ENCODE measurements around the gene PCED1A. TPM values are rescaled to one million over a fixed set of nuclear protein-coding genes. Genes with fewer than 3 reads are reported as not detected.
A peak's percentile ranks its signal among the peaks of the same experiment; 100 is the strongest.

The PCED1A gene
- total and polyA plus RNA-seq, 2 of the 13 experiments (the other 11 are each of a cell fraction or from before 2014, with no cell fraction given), result 40.1 to 84.2 TPM

DNA sequence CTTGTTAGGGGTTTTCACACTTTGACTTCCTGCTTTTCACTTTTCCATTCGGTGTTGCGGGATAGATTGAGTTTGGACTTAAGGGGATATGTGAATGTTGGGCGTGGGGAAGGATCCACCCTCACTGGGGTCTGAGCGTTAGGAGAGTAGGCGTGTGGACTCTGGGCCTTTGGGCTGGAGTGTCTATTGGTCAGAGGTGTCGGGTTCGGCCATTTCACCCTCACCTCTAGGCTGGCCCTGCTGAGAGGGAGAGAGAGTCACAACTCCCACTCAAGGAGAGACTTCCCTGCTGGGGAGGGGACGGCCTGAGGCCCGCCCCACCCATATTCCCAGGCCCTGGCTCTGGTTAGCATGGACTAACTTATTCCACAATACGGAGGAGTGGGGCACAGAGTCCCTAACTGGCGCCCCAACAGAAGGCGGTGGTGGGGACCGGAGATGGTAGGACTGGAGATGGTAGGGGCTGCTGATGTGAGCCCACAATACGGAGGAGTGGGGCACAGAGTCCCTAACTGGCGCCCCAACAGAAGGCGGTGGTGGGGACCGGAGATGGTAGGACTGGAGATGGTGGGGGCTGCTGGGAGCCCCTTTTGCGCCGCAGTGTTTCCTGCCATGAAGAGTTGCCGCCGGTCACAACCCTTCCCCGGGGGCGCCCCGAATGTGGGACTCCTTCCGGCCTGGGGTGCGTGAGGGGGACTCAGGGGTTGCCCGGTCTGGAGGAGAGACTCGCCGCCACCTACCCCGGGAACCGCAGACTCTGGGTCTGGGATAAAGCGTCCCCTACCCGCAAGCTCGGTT lies 31.4 kb upstream of the PCED1A start (continued):
- TF ChIP-seq PRDM10 (CRISPR knock-in tag; IDR thresholded peaks at IDR 0.05; ENCODE audit: low read depth) (0 out of 2 replicates have a peak, but pooled peaks have one; percentile 7), ZNF790 (CRISPR knock-in tag; IDR thresholded peaks at IDR 0.05; ENCODE audit: borderline replicate concordance) (peak; percentile 21; the same call in 1 of the 2 replicates), ZBTB38 (CRISPR knock-in tag; IDR thresholded peaks at IDR 0.05) (0 out of 2 replicates have a peak, but pooled peaks have one; percentile 18), ZNF878 (CRISPR knock-in tag; IDR thresholded peaks at IDR 0.05) (0 out of 2 replicates have a peak, but pooled peaks have one; percentile 46), MEIS1 (CRISPR knock-in tag; IDR thresholded peaks at IDR 0.05; ENCODE audit: borderline replicate concordance) (no peak), SRSF1 (optimal IDR thresholded peaks at IDR 0.05; ENCODE audit: low read depth, low read length) (peak; percentile 14), KDM5B (CRISPR knock-in tag; IDR thresholded peaks at IDR 0.05; ENCODE audit: borderline replicate concordance) (no peak), ZIK1 (CRISPR knock-in tag; IDR thresholded peaks at IDR 0.05; ENCODE audit: borderline replicate concordance, low read depth) (0 out of 2 replicates have a peak, but pooled peaks have one; percentile 45), GFI1 (CRISPR knock-in tag; IDR thresholded peaks at IDR 0.05; ENCODE audit: borderline replicate concordance) (0 out of 2 replicates have a peak, but pooled peaks have one; percentile 6), HNF4A (CRISPR knock-in tag; IDR thresholded peaks at IDR 0.05) (peak; percentile 41), NRL (CRISPR knock-in tag; IDR thresholded peaks at IDR 0.05; ENCODE audit: borderline replicate concordance) (peak; percentile 65; the same call in 1 of the 2 replicates), ZNF782 (CRISPR knock-in tag; IDR thresholded peaks at IDR 0.05; ENCODE audit: borderline replicate concordance) (0 out of 2 replicates have a peak, but pooled peaks have one; percentile 64), ZNF709 (CRISPR knock-in tag; IDR thresholded peaks at IDR 0.05) (0 out of 2 replicates have a peak, but pooled peaks have one; percentile 3), ZNF451 (CRISPR knock-in tag; IDR thresholded peaks at IDR 0.05) (peak; percentile 53; the same call in 1 of the 2 replicates), ESRRA (CRISPR knock-in tag; IDR thresholded peaks at IDR 0.05; ENCODE audit: low read depth) (no peak)
- TF ChIP-seq, protein P1, sequence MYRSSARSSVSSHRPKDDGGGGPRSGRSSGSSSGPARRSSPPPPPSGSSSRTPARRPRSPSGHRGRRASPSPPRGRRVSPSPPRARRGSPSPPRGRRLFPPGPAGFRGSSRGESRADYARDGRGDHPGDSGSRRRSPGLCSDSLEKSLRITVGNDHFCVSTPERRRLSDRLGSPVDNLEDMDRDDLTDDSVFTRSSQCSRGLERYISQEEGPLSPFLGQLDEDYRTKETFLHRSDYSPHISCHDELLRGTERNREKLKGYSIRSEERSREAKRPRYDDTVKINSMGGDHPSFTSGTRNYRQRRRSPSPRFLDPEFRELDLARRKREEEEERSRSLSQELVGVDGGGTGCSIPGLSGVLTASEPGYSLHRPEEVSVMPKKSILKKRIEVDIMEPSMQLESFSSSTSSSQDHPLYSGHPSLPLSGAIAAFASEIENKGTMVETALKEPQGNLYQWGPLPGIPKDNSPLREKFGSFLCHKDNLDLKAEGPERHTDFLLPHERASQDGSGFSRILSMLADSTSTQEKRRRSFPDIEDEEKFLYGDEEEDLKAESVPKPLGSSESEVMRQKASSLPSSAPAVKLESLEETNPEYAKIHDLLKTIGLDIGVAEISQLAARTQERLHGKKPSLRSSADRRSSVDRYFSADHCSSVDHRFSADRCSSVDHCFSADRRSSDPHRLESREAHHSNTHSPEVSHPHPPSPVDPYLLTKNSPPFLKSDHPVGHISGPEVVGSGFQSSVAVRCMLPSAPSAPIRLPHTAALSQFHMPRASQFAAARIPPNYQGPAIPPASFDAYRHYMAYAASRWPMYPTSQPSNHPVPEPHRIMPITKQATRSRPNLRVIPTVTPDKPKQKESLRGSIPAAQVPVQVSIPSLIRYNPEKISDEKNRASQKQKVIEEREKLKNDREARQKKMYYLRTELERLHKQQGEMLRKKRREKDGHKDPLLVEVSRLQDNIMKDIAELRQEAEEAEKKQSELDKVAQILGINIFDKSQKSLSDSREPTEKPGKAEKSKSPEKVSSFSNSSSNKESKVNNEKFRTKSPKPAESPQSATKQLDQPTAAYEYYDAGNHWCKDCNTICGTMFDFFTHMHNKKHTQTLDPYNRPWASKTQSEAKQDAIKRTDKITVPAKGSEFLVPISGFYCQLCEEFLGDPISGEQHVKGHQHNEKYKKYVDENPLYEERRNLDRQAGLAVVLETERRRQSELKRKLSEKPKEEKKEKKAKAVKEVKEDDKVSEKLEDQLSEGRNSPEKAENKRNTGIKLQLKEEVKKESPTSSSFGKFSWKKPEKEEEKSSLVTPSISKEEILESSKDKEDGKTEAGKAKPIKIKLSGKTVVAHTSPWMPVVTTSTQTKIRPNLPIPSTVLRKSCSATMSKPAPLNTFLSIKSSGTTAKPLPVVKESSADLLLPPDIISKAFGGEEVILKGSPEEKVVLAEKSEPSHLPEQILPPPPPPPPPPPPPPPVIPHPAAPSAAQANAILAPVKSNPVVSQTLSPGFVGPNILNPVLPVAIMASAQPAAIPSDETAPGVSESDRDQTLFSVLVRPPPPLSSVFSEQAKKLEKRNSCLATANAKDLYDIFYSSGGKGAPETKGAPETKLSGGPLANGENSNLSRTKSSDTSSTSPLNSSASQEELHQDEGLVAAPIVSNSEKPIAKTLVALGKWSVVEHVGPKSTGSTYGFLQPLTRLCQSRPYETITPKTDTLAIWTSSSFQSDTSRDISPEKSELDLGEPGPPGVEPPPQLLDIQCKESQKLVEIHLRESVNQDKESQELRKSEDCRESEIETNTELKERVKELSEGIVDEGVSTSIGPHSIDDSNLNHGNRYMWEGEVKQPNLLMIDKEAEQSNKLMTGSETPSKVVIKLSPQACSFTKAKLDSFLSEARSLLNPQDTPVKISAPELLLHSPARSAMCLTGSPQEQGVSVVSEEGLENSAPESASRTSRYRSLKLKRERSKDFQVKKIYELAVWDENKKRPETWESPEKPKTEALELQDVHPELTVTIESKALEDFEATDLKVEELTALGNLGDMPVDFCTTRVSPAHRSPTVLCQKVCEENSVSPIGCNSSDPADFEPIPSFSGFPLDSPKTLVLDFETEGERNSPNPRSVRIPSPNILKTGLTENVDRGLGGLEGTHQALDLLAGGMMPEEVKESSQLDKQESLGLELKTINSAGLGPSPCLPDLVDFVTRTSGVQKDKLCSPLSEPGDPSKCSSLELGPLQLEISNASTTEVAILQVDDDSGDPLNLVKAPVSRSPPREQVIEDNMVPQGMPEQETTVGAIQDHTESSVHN (CRISPR knock-in tag; IDR thresholded peaks at IDR 0.05), result peak; percentile 45; the same call in 1 of the 2 replicates

Data from HepG2 (cell line).